PC-9 (cell line): ENCODE data around the gene MAN1A1.

Experiments used
- CTCF ChIP-seq: fragments of 200-600 bp; sonication (generic); conservative IDR thresholded peaks from 2 replicates; pipeline ENCODE4 v1.6.1; 2017; ENCODE audit warnings: mixed run types, antibody characterized with exemption, mild to moderate bottlenecking, moderate library complexity
- EZH2 ChIP-seq: fragments of 200-600 bp; sonication (generic); IDR thresholded peaks from 2 replicates; pipeline ENCODE4 v1.8.0; 2017; ENCODE audit warnings: antibody characterized with exemption, low read depth

DNA sequence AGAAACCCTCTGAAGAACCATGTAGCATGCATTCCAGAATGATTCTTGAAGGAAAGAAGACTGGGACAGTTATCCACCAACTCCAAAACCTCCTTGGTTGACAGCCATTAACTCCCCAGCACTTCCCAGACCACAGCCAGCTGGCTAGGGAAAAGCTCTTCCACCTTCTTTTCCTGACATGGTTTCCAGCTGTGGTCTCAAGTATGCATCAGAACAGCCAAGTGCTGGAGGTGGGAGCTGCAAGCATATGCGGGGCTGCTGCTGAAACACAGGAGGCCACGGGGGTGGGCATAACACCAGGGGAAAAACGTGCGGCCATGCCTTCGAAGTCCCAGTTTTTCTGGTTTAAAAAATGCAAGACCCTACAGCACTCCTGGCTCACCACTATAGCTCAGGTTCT lies 163.1 kb downstream of the MAN1A1 start:
- no peak for TF ChIP-seq CTCF
- no peak for TF ChIP-seq EZH2
